ACC112 (cell line): ENCODE results near the gene POP4.

Source experiments
- H2AFZ ChIP-seq: fragments of 200-600 bp; sonication (generic); one replicate; pipeline ENCODE4 v1.6.0; 2017; ENCODE audit warnings: antibody characterized with exemption, low read length; ENCODE audit not compliant: unreplicated experiment
- H3K27ac ChIP-seq: fragments of 200-600 bp; sonication (generic); 2 replicates; pipeline ENCODE4 v1.5.1; 2014; ENCODE audit warnings: low read depth, mild to moderate bottlenecking, antibody characterized with exemption, low read length, moderate library complexity
- H3K27me3 ChIP-seq: fragments of 200-600 bp; sonication (generic); 2 replicates; pipeline ENCODE4 v1.6.1; 2014; ENCODE audit warnings: mild to moderate bottlenecking, antibody characterized with exemption, low read length, moderate library complexity, mixed read lengths; ENCODE audit not compliant: insufficient read depth
- H3K36me3 ChIP-seq: fragments of 200-600 bp; sonication (generic); 2 replicates; pipeline ENCODE4 v1.6.1; 2016; ENCODE audit warnings: mild to moderate bottlenecking, antibody characterized with exemption, low read length, moderate library complexity, mixed read lengths; ENCODE audit not compliant: insufficient read depth
- H3K4me1 ChIP-seq: fragments of 200-600 bp; sonication (generic); one replicate; pipeline ENCODE4 v1.6.1; 2016; ENCODE audit warnings: low read length, mixed read lengths; ENCODE audit not compliant: insufficient read depth, unreplicated experiment, control insufficient read depth
- H3K4me3 ChIP-seq: fragments of 200-600 bp; sonication (generic); 2 replicates; pipeline ENCODE4 v1.5.1; 2014; ENCODE audit warnings: mild to moderate bottlenecking, low read depth, low read length
- H3K79me2 ChIP-seq: fragments of 200-600 bp; sonication (generic); one replicate; pipeline ENCODE4 v1.6.0; 2016; ENCODE audit warnings: low read length; ENCODE audit not compliant: control insufficient read depth, unreplicated experiment, insufficient read depth

Gene POP4

DNA sequence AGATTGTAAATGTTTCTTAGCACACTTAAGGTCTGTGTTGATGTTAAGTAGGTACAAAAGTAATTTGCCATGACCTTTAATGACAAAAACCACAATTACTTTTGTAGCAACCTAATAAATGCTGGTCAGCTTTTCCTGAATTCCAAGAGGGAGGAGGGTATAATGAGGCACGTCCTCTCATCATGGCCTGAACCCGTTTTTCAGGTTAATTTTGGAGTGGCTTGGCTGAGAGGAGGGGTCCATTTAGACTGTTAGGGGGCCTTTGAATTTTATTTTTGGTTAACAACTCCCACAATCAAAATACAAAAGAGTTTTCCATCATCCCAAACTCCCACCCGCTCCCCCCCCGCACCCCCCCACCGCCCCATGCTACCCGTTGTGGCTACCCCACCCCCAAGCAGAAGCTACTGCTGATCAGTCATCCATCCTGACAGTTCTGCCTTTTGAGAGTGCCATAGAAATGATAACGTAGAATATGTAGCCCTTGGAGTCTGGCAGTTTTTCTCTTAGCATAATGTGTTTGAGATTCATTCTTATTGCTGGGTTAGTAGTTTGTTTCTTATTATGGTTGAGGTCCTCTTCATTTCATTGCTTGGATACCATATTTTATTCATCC is 44.8 kb downstream of the POP4 start:
- Histone ChIP-seq H3K27ac (no peak overlapping the region), H3K4me3 (no peak overlapping the region), H3K79me2 (no peaks in the 10 kb centered on the region), H3K27me3 (peaks cover 15% of the 10 kb centered on the region; the same call in 1 of the 2 replicates), H2AFZ (no peak overlapping the region), H3K36me3 (no peaks in the 10 kb centered on the region), H3K4me1 (peaks cover 4% of the 10 kb centered on the region)

DNA sequence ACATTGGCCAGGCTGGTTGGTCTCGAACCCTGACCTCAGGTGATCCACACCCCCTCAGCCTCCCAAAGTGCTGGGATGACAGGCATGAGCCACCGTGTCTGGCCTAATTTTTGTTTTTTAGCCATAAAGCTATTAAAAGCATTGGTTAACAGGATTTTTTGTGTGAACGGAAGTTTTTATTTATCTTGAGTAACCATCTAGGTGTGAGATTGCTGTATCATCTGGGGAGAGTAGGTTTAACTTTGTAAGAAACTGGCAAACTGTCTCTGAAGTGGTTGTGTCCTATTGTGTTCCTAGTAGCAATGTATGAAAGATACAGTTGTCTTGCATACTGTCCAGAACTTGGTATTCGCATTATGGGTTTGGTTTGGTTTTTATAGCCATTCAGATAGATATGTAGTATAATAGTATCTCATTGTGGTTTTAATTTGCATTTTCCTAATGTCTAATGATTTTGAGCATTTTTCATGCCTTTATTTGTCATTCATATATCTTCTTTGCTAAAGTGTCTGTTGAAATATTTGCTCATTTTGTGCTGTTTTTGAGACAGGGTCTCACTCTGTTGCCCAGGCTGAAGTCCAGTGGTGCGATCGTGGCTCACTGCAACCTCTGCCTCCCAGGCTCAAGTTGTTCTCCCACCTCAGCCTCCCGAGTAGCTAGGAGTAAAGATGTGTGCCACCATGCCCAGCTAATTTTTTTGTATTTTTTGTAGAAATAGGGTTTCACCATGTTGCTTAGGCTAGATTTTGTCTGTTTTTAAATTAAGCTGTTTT is 45.7 kb downstream of the POP4 start:
- Histone ChIP-seq H3K79me2 (no peaks in the 10 kb centered on the region), H2AFZ (no peak overlapping the region), H3K4me1 (no peaks in the 10 kb centered on the region), H3K27ac (no peak overlapping the region), H3K27me3 (peaks cover 15% of the 10 kb centered on the region; the same call in 1 of the 2 replicates), H3K36me3 (no peaks in the 10 kb centered on the region), H3K4me3 (no peak overlapping the region)

DNA sequence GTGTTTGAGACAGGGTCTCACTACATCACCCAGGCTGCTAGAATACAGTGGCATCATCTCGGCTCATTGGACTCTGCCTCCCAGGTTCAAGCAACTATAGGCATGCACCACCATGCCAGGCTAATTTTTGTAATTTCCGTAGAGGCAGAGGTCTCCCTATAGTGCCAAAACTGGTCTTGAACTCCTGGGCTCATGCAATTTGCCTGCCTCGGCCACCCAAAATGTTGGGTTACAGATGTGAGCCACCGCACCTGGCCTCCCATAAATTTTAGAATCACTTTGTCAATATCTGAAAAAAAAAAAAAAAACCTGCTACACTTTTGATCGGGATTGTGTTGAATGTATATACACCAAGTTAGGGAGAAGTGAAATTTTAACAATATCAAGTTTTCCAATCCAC is 47.3 kb downstream of the POP4 start:
- Histone ChIP-seq H3K4me3 (no peak overlapping the region), H3K4me1 (no peaks in the 10 kb centered on the region), H3K79me2 (no peaks in the 10 kb centered on the region), H2AFZ (no peak overlapping the region), H3K27me3 (peaks cover 15% of the 10 kb centered on the region; the same call in 1 of the 2 replicates), H3K27ac (no peak overlapping the region), H3K36me3 (no peaks in the 10 kb centered on the region)

DNA sequence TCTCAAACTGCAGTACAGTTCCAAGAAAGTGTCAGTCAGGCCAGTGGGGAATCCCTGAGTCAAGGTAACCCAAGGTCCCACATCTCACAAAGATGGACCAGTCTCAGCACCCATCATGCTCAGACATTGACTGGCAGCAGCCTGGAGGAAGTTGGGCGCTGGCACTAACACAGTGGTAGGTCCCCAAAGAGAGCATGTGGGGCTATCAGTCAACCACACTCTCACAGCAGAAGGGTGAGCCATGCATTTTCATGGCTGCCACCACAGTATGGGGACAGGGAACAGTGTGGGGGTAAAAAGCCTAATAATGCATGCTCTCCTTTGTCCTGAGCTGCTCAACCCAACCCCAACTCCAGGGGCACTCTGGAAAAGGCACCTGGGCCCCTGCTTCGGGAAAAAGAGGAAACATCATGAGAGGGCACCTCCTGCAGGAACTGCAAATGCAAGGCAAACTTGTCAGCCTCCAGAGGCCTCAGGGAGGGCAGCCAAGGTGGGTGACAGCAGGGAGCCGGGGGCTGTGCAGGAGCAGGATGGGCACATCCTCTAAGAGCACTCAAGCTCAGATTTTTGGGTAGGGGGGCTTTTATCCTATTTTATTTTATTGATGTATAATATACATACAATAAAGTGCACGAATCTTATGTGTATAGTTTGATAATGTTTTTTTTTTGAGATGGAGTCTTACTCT is 49.7 kb downstream of the POP4 start:
- no peak overlapping the region for H3K27ac ChIP-seq
- no peaks in the 10 kb centered on the region for H3K4me1 ChIP-seq
- no peaks in the 10 kb centered on the region for H3K79me2 ChIP-seq
- H3K4me3 ChIP-seq: no peak overlapping the region
- H3K36me3 ChIP-seq: no peaks in the 10 kb centered on the region
- H2AFZ ChIP-seq: no peak overlapping the region
- H3K27me3 ChIP-seq: peaks cover 15% of the 10 kb centered on the region; the same call in 1 of the 2 replicates

DNA sequence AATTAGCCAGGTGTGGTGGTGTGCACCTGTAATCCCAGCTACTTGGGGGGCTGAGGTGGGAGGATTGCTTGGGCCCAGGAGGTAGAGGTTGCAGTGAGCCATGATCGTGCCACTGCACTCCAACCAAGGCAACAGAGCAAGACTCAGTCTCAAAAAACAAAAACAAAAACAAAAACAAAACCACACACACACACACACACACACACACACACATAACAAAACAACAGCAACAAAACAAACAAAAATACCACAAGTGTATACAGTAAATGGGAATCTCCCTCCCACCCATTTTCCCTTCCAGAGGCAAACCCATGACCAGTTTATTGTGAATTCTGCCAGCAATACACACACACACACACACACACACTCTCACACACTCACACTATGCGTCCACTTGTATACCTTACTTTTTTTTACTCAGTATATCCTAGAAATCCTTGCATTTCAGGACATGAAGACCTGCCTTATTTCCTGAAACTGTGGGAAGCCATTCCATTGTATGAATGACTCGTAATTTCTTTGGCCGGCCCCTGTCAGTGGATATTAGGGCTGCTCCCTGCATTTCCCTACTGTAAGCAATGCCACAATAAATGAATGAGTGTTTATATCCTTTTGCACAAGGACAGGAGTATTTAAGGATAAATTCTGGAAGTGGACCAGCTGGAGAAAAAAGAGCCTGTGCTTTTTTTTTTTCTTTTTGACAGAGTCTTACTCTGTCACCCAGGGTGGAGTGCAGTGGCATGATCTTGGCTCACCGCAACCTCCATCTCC is 52.3 kb downstream of the POP4 start:
- Histone ChIP-seq H3K4me3 (no peak overlapping the region), H3K79me2 (no peaks in the 10 kb centered on the region), H2AFZ (no peak overlapping the region), H3K27me3 (peaks cover 8% of the 10 kb centered on the region; the same call in 1 of the 2 replicates), H3K36me3 (no peaks in the 10 kb centered on the region), H3K4me1 (peaks cover 16% of the 10 kb centered on the region), H3K27ac (no peak overlapping the region)

DNA sequence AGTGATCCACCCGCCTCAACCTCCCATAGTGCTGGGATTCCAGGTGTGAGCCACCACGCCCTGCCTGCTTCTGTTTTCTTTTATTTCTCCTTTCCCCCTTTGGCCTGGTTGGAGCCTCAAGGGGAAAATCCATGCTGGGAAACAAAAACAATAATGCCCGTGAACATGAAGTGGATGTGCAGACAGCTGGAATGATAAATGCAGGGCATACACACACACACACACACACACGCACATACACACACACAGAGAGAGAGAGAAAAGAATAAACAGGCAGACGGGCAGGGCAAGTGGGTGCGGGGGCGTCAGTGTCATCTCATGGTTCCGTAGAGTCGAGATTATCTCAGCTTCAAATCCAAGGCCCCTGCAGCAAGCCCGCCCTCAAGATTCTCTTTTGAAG is 54.8 kb downstream of the POP4 start:
- Histone ChIP-seq H2AFZ (no peak overlapping the region), H3K27ac (no peak overlapping the region; the same call in 1 of the 2 replicates)

DNA sequence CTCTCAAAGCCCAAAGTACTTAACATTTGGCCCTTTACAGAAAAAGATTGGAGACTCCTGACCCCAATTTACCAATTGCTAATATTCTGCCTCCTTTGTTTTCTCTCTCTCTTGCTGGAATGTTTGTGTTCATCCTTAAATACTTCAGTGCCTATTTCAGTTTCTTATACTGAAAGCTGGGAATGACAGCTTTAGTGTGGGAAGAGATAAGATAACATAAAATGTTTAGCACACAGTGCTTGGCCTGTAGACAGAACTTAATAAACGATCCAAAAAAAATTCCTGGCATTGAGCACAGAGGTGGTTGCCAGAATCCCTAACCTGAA is 56.2 kb downstream of the POP4 start:
- peak overlapping the region; percentile 98 for H3K27ac ChIP-seq
- H3K4me3 ChIP-seq: peak overlapping the region; percentile 69

More for the DNA sequence above, 54.8 kb downstream of the POP4 start:
- Histone ChIP-seq H3K4me1 (peaks cover 17% of the 10 kb centered on the region), H3K27me3 (no peaks in the 10 kb centered on the region), H3K79me2 (no peaks in the 10 kb centered on the region), H3K4me3 (no peak overlapping the region), H3K36me3 (no peaks in the 10 kb centered on the region)

DNA sequence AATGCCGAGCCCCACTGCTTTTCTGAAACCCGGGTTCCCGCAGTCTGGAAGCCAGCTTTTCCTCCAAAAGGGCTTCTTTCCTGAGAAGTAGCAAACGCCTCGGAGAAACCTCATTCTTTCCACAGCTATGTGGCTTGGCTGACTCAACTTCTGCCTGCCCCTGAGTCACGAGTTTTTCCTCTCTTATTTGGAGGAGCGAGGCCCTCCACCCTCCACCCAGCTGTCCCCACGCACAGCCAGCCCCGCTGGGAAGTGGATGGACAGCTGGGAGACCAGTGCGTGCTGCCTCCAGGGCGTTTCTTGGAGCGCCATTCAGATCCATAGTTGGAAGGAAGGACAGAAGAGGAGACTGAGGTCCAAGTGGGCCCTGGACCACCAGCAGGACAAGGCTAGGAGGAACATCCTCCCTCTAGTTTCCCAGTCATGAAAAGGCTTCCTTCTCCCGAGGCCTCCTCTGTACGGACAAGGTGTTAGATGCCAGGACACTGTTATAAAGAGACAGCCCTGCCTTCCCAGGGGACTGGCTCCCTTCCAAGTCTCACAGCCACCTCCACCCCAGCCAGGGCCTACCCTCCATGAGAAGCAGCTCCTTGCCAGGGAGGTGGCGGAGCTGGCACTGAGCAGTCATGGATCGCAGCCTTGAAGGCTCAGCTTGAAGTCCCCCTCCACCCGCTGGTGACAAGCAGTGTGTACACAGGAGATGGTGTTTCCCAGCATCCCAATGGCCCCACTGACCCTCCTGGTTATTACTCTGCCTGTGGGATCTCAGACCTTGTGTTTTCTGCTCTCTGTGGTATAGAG is 56.7 kb downstream of the POP4 start:
- peak overlapping the region; percentile 69 for H3K4me3 ChIP-seq
- peaks cover 2% of the 10 kb centered on the region for H3K79me2 ChIP-seq
- peaks cover 26% of the 10 kb centered on the region for H3K4me1 ChIP-seq
- H3K36me3 ChIP-seq: no peaks in the 10 kb centered on the region
- H2AFZ ChIP-seq: peak overlapping the region; percentile 69
- no peaks in the 10 kb centered on the region for H3K27me3 ChIP-seq
- peak overlapping the region; percentile 98 for H3K27ac ChIP-seq

More for the DNA sequence above, 56.2 kb downstream of the POP4 start:
- Histone ChIP-seq H3K79me2 (no peaks in the 10 kb centered on the region), H3K27me3 (no peaks in the 10 kb centered on the region), H3K4me1 (peaks cover 21% of the 10 kb centered on the region), H2AFZ (peak overlapping the region; percentile 69), H3K36me3 (no peaks in the 10 kb centered on the region)

DNA sequence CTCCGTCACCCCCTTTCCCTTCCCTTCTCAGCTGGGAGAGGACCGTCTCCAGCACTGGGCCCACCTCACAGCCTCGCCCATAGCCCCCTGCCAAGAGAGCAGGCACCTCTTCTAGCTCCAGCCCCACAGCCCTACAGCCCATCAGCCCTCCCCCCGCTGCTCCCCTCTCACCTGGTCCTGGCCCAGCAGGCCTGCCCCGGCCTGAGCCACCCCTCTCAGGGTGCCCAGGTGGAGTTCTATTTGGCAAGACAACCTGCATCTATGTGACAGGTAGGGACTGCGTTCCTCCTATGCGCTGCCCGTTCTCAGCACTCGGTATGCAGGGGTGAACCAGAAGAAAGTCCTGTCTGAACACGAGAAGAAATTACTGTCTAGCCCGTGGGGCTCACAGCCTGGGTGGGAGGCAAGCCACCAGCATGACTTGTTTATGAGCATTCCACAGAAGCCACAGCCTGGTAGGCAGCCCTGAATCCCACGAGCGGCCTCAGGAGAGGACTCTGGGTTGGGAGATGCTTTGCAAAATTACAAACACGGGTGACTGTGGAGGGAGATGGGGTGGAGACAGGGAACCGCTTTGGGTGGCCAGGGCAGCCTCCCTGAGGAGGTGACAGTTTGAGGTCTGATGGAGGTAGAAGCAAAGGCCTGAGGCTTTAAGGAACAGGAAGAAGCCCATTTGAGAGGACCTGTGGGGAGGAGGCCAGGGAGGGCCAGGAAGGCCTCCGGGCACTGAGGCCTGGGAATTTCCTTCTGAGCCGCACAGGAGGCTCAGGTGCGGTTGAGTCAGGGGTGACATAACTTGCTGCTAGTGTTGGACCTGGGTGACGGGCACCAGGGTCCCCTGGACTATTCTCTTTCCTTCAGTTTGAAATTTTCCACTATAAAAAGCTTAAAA is 58.0 kb downstream of the POP4 start:
- no peaks in the 10 kb centered on the region for H3K27me3 ChIP-seq
- no peak overlapping the region for H3K27ac ChIP-seq
- peaks cover 6% of the 10 kb centered on the region for H3K79me2 ChIP-seq
- peaks cover 31% of the 10 kb centered on the region for H3K4me1 ChIP-seq
- no peak overlapping the region for H2AFZ ChIP-seq
- no peak overlapping the region for H3K4me3 ChIP-seq
- no peaks in the 10 kb centered on the region for H3K36me3 ChIP-seq
